Duodenal mucosa (tissue), 2 donors: ENCODE results near the gene DAAM1.

Experiments
- H3K27ac ChIP-seq: one replicate; pipeline ENCODE4 v1.7.0; 2013; ENCODE audit warnings: low read depth, low read length
- H3K27me3 ChIP-seq, 2 donors: one replicate each; pipeline ENCODE4 v1.7.0; 2013; ENCODE audit warnings: low read length in 2 of 2, control low read depth in 1 of 2; ENCODE audit not compliant: insufficient read depth in 2 of 2, control insufficient read depth in 1 of 2
- H3K36me3 ChIP-seq, 2 donors: one replicate each; pipeline ENCODE4 v1.7.0; 2013; ENCODE audit warnings: low read length in 2 of 2, control low read depth in 1 of 2; ENCODE audit not compliant: insufficient read depth in 2 of 2, control insufficient read depth in 1 of 2
- H3K4me1 ChIP-seq, 2 donors: one replicate each; pipeline ENCODE4 v1.7.0; 2013; ENCODE audit warnings: low read length in 2 of 2, control low read depth in 1 of 2; ENCODE audit not compliant: insufficient read depth in 2 of 2, control insufficient read depth in 1 of 2
- H3K4me3 ChIP-seq, 2 donors: one replicate each; pipeline ENCODE4 v1.7.0; 2013; ENCODE audit warnings: low read length in 2 of 2, low read depth in 1 of 2
- H3K9ac ChIP-seq, 2 donors: one replicate each; pipeline ENCODE4 v1.7.0; 2013; ENCODE audit warnings: low read length in 2 of 2, low read depth in 1 of 2
- H3K9me3 ChIP-seq, 2 donors: one replicate each; pipeline ENCODE4 v1.7.0; 2013; ENCODE audit warnings: low read length in 2 of 2, control low read depth in 1 of 2; ENCODE audit not compliant: control insufficient read depth in 1 of 2

Gene DAAM1

GRCh38 chr14:59360923-59361794 is 172.7 kb downstream of the DAAM1 start:
- Histone ChIP-seq H3K4me3 (peak overlapping the region in 1 of 2 donors; percentile 17), H3K27me3 (no peaks in the 10 kb centered on the region)

GRCh38 chr14:59362513-59362912 is 174.0 kb downstream of the DAAM1 start:
- Histone ChIP-seq H3K27ac (no peak overlapping the region), H3K4me1 (peaks cover 12 to 18% of the 10 kb centered on the region in 2 donors), H3K36me3 (peaks cover 4 to 15% of the 10 kb centered on the region in 2 donors)

More at GRCh38 chr14:59360923-59361794, 172.7 kb downstream of the DAAM1 start:
- Histone ChIP-seq H3K36me3 (peaks cover 4 to 25% of the 10 kb centered on the region in 2 donors), H3K4me1 (peaks cover 14 to 18% of the 10 kb centered on the region in 2 donors), H3K9me3 (no peaks in the 10 kb centered on the region), H3K9ac (no peak overlapping the region), H3K27ac (no peak overlapping the region)

GRCh38 chr14:59363531-59364226 is 175.2 kb downstream of the DAAM1 start:
- H3K4me3 ChIP-seq = no peak overlapping the region
- no peak overlapping the region for H3K27ac ChIP-seq
- H3K9me3 ChIP-seq = no peaks in the 10 kb centered on the region
- peaks cover 12 to 18% of the 10 kb centered on the region in 2 donors for H3K4me1 ChIP-seq
- H3K27me3 ChIP-seq = no peaks in the 10 kb centered on the region
- H3K36me3 ChIP-seq = peaks cover 7 to 16% of the 10 kb centered on the region in 2 donors
- no peak overlapping the region for H3K9ac ChIP-seq

More at GRCh38 chr14:59362513-59362912, 174.0 kb downstream of the DAAM1 start:
- Histone ChIP-seq H3K9me3 (no peaks in the 10 kb centered on the region), H3K27me3 (no peaks in the 10 kb centered on the region), H3K4me3 (no peak overlapping the region), H3K9ac (no peak overlapping the region)

- Histone ChIP-seq H3K27me3 (no peaks in the 10 kb centered on the region), H3K9ac (no peak overlapping the region), H3K36me3 (peaks cover 3 to 7% of the 10 kb centered on the region in 2 donors), H3K27ac (no peak overlapping the region), H3K9me3 (no peaks in the 10 kb centered on the region), H3K4me3 (no peak overlapping the region), H3K4me1 (peaks cover 0 to 7% of the 10 kb centered on the region in 2 donors)
These were observed 181.8 kb downstream of the DAAM1 start for GRCh38 chr14:59370158-59370742.

- Histone ChIP-seq H3K27ac (no peak overlapping the region), H3K36me3 (peaks cover 3 to 7% of the 10 kb centered on the region in 2 donors), H3K9me3 (no peaks in the 10 kb centered on the region), H3K27me3 (no peaks in the 10 kb centered on the region), H3K9ac (no peak overlapping the region), H3K4me1 (peaks cover 0 to 7% of the 10 kb centered on the region in 2 donors), H3K4me3 (no peak overlapping the region)
These were observed 183.3 kb downstream of the DAAM1 start for GRCh38 chr14:59371771-59372170.

GRCh38 chr14:59374048-59374447 is 185.6 kb downstream of the DAAM1 start:
- Histone ChIP-seq H3K9me3 (no peaks in the 10 kb centered on the region), H3K27ac (no peak overlapping the region), H3K27me3 (no peaks in the 10 kb centered on the region), H3K9ac (no peak overlapping the region), H3K36me3 (no peaks in the 10 kb centered on the region), H3K4me3 (no peak overlapping the region), H3K4me1 (peaks cover 0 to 11% of the 10 kb centered on the region in 2 donors)

GRCh38 chr14:59376686-59377085 is 188.2 kb downstream of the DAAM1 start:
- H3K4me3 ChIP-seq = no peak overlapping the region
- H3K27me3 ChIP-seq = no peaks in the 10 kb centered on the region
- H3K9me3 ChIP-seq = no peaks in the 10 kb centered on the region
- H3K4me1 ChIP-seq = peaks cover 0 to 11% of the 10 kb centered on the region in 2 donors
- no peaks in the 10 kb centered on the region for H3K36me3 ChIP-seq
- no peak overlapping the region for H3K9ac ChIP-seq
- H3K27ac ChIP-seq = no peak overlapping the region

- Histone ChIP-seq H3K27ac (no peak overlapping the region), H3K27me3 (no peaks in the 10 kb centered on the region), H3K4me3 (no peak overlapping the region), H3K9me3 (no peaks in the 10 kb centered on the region), H3K9ac (no peak overlapping the region), H3K36me3 (no peaks in the 10 kb centered on the region), H3K4me1 (peaks cover 0 to 11% of the 10 kb centered on the region in 2 donors)
These were observed 189.0 kb downstream of the DAAM1 start for GRCh38 chr14:59377491-59377890.

- H3K27me3 ChIP-seq = no peaks in the 10 kb centered on the region
- H3K4me1 ChIP-seq = peaks cover 0 to 11% of the 10 kb centered on the region in 2 donors
- no peak overlapping the region for H3K27ac ChIP-seq
- H3K36me3 ChIP-seq = no peaks in the 10 kb centered on the region
- H3K4me3 ChIP-seq = no peak overlapping the region
- H3K9ac ChIP-seq = no peak overlapping the region
- no peaks in the 10 kb centered on the region for H3K9me3 ChIP-seq
These were observed 189.6 kb downstream of the DAAM1 start for GRCh38 chr14:59377991-59378601.
